Gastrocnemius medialis (tissue), 4 donors: ENCODE data around the gene NFKBIL1. TPM values are rescaled to one million over a fixed set of nuclear protein-coding genes. Genes with fewer than 3 reads are reported as not detected.
"Not testable (repeated sequence)": the region's sequence is repeated elsewhere in the genome, so short reads cannot be mapped to it uniquely, and the experiment has no call there.

Experiments used
- ATAC-seq, 2 donors: fragments of 150-250 bp; one replicate each; pipeline ENCODE4 v1.9.1; 2016
- DNase-seq, 2 donors: peaks; one replicate each; pipeline ENCODE4 v3.0.0-alpha.2; 2019
- H3K27ac ChIP-seq, 4 donors: fragments of 200-600 bp; sonication (generic); 1 replicate in 1 of 4; 2 replicates in 3 of 4; pipeline ENCODE4 v1.5.1; 2016 to 2018; ENCODE audit warnings: mild to moderate bottlenecking in 2 of 4, moderate library complexity in 1 of 4
- H3K27me3 ChIP-seq, 3 donors: fragments of 200-600 bp; sonication (generic) in 2 of 3; 1 replicate in 1 of 3; 2 replicates in 2 of 3; pipeline versions ENCODE4 v1.5.1 to v1.6.0; 2016 to 2019; ENCODE audit warnings: mild to moderate bottlenecking in 1 of 3, moderate library complexity in 1 of 3
- H3K36me3 ChIP-seq, 2 donors: fragments of 200-600 bp; sonication (generic) in 1 of 2; one replicate each; pipeline ENCODE4 v1.5.1; 2017 to 2018
- H3K4me1 ChIP-seq, 2 donors: fragments of 200-600 bp; sonication (generic) in 1 of 2; one replicate each; pipeline ENCODE4 v1.5.1; 2016 to 2017; ENCODE audit warnings: mild to moderate bottlenecking in 2 of 2
- H3K4me3 ChIP-seq, 4 donors: fragments of 200-600 bp; sonication (generic) in 3 of 4; 1 replicate in 1 of 4; 2 replicates in 3 of 4; pipeline ENCODE4 v1.5.1; 2016 to 2019; ENCODE audit warnings: mild to moderate bottlenecking in 2 of 4
- H3K9me3 ChIP-seq, 3 donors: fragments of 200-600 bp; sonication (generic) in 2 of 3; 1 replicate in 1 of 3; 2 replicates in 2 of 3; pipeline ENCODE4 v1.5.1; 2016 to 2019
- CTCF ChIP-seq, 5 experiments: fragments of 450-650 bp in 3 of 5; fragments of 200-600 bp in 2 of 5; sonication (generic) in 2 of 5; IDR thresholded peaks in 4 of 5; conservative IDR thresholded peaks in 1 of 5; 1 replicate in 4 of 5; 2 replicates in 1 of 5; pipeline ENCODE4 v1.5.1; 2016 to 2019; ENCODE audit warnings: antibody characterized with exemption in 5 of 5, mild to moderate bottlenecking in 3 of 5, moderate library complexity in 3 of 5
- POLR2A ChIP-seq, 2 donors: fragments of 450-650 bp; IDR thresholded peaks; one replicate each; pipeline ENCODE4 v1.6.1; 2017; ENCODE audit warnings: antibody characterized with exemption in 2 of 2, mild to moderate bottlenecking in 2 of 2, moderate library complexity in 2 of 2
- in situ Hi-C, 4 donors: fragments of 200-750 bp; cut with MboI; loops; one replicate each; pipeline versions ENCODE4 v1.15.0 to v1.8.0; 2017; ENCODE audit warnings: low sequenced_read_pairs in 4 of 4
- intact Hi-C: fragments of 100-400 bp; cut with DNase I; formaldehyde crosslinking; loops from one replicate; pipeline ENCODE4 v1.15.1; 2023; ENCODE audit warnings: low total_unique reads
- total RNA-seq, 4 donors: library from RNA; depleted of rRNA; stranded (reverse); fragments of >200 nt; gene quantifications; one replicate each; pipeline versions ENCODE4 v1.1.0 to v1.2.3, GENCODE V29; 2016

NFKBIL1 gene
- total RNA-seq, 4 donors from 2014 or later, result 17.6 to 21.7 (median 20.3) TPM

GRCh38 chr6:31586008-31586407, 38.6 kb downstream of the NFKBIL1 start, which contains the start of gene LST1:
TSS of gene LST1 (plus strand) at chr6:31586277. CDS start at chr6:31587300, 1,023 bp downstream.
- TF ChIP-seq CTCF (IDR thresholded peaks at IDR 0.05 in 4 of 5, conservative IDR thresholded peaks at IDR 0.05 in 1 of 5) (no peak), POLR2A (IDR thresholded peaks at IDR 0.05) (no peak)
- intact Hi-C loops, result no loop called here
- Histone ChIP-seq H3K9me3 (no peaks in the 10 kb centered on the region), H3K4me3 (no peak within 1 kb of the TSS), H3K27me3 (peaks cover 0 to 5% (median 0%) of the 10 kb centered on the region in 3 donors), H3K4me1 (no peaks in the 10 kb centered on the region), H3K36me3 (no peaks in the 10 kb centered on the region), H3K27ac (no peak within 1 kb of the TSS)
- no peak for ATAC-seq
- in situ Hi-C loops, result no loop called here
- DNase-seq, result no peak

- intact Hi-C loops (no loop called here), in situ Hi-C loops (no loop called here)
- peaks cover 0 to 5% (median 0%) of the 10 kb centered on the region in 3 donors for H3K27me3 ChIP-seq
- TF ChIP-seq CTCF (IDR thresholded peaks at IDR 0.05 in 4 of 5, conservative IDR thresholded peaks at IDR 0.05 in 1 of 5) (no peak), POLR2A (IDR thresholded peaks at IDR 0.05) (no peak)
- H3K9me3 ChIP-seq, result no peaks in the 10 kb centered on the region
- no peaks in the 10 kb centered on the region for H3K36me3 ChIP-seq
- no peak overlapping the region for H3K4me3 ChIP-seq
- DNase-seq (no peak), ATAC-seq (no peak)
- no peak overlapping the region for H3K27ac ChIP-seq
- no peaks in the 10 kb centered on the region for H3K4me1 ChIP-seq
Measured at GRCh38 chr6:31586599-31587281, 39.3 kb downstream of the NFKBIL1 start.

GRCh38 chr6:31587791-31588777, 40.7 kb downstream of the NFKBIL1 start:
- no peaks in the 10 kb centered on the region for H3K4me1 ChIP-seq
- no peak for DNase-seq
- no peak overlapping the region for H3K4me3 ChIP-seq
- H3K27me3 ChIP-seq, result peaks cover 0 to 5% (median 0%) of the 10 kb centered on the region in 3 donors
- no peak for TF ChIP-seq CTCF (IDR thresholded peaks at IDR 0.05 in 4 of 5, conservative IDR thresholded peaks at IDR 0.05 in 1 of 5)
- TF ChIP-seq POLR2A (IDR thresholded peaks at IDR 0.05), result no peak
- intact Hi-C loops (no loop called here), in situ Hi-C loops (no loop called here)
- H3K9me3 ChIP-seq, result no peaks in the 10 kb centered on the region
- ATAC-seq, result no peak
- H3K36me3 ChIP-seq, result no peaks in the 10 kb centered on the region
- H3K27ac ChIP-seq, result no peak overlapping the region

GRCh38 chr6:31588871-31589650, 41.7 kb downstream of the NFKBIL1 start:
- Histone ChIP-seq H3K4me1 (no peaks in the 10 kb centered on the region), H3K27ac (no peak overlapping the region), H3K36me3 (no peaks in the 10 kb centered on the region), H3K27me3 (peaks cover 0 to 5% (median 0%) of the 10 kb centered on the region in 3 donors), H3K4me3 (no peak overlapping the region), H3K9me3 (no peaks in the 10 kb centered on the region)
- intact Hi-C loops (no loop called here), in situ Hi-C loops (no loop called here)
- DNase-seq (no peak), ATAC-seq (no peak)
- TF ChIP-seq CTCF (IDR thresholded peaks at IDR 0.05 in 4 of 5, conservative IDR thresholded peaks at IDR 0.05 in 1 of 5) (no peak), POLR2A (IDR thresholded peaks at IDR 0.05) (no peak)

- H3K9me3 ChIP-seq, H3K27me3 ChIP-seq, H3K36me3 ChIP-seq, H3K4me1 ChIP-seq, DNase-seq, ATAC-seq, H3K27ac ChIP-seq, H3K4me3 ChIP-seq, intact Hi-C loops: not testable (repeated sequence)
- in situ Hi-C loops, result loop anchor here in 1 of 4 donors (10.0 kb wide), 1 partner anchor 46 kb away; the partner anchor contains the start of genes ATP6V1G2, DDX39B and NFKBIL1
Measured at GRCh38 chr6:31590691-31591090, 43.3 kb downstream of the NFKBIL1 start.
